ENCODE results near the gene DIAPH1.

DIAPH1 gene

DNA sequence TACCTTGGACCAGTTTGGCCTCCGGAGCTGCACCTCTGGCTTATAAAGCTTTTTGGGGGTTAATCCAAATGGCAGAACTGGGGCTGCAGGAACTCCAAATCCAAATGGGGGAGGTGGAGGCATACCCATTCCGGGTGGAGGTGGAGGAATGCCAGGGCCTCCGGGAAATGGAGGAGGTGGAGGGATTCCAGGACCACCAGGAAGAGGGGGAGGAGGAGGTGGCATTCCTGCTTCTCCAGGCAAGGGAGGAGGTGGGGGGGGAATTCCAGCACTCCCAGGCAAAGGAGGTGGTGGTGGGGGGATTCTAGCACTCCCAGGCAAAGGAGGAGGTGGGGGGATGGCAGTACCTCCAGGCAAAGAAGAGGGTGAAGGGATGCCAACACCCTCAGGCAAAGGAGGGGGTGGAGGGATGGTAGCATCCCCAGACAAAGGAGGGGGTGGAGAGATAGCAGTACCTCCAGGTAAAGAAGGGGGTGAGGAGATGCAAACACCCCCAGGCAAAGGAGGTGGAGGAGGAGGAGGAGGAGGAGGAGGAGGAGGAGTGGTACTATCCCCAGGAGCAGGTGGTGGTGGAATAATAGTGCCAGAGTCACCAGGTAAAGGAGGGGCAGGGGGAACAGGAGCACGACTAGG, 45.2 kb downstream of the DIAPH1 start:
- TF ChIP-seq CTCF (IDR thresholded peaks at IDR 0.05; ENCODE audit: low read depth, low read length, poor library complexity, severe bottlenecking) (no peak), EZH2phosphoT487 (IDR thresholded peaks at IDR 0.05; ENCODE audit: borderline replicate concordance, low read length) (no peak)
- no peaks in the 10 kb centered on the region for H3K9me3 ChIP-seq (ENCODE audit: control insufficient read depth, insufficient read depth, low read length)
- H3K4me2 ChIP-seq (ENCODE audit: low read length), result no peak overlapping the region
- H3K4me3 ChIP-seq (ENCODE audit: low read length), result no peak overlapping the region
- H4K20me1 ChIP-seq (ENCODE audit: control insufficient read depth, insufficient read depth, low read depth, low read length), result no peaks in the 10 kb centered on the region
- H3F3A ChIP-seq (ENCODE audit: control insufficient read depth, insufficient read depth), result peaks cover 16% of the 10 kb centered on the region
- H3K27me3 ChIP-seq (ENCODE audit: control insufficient read depth, low read length), result no peaks in the 10 kb centered on the region
- H3K36me3 ChIP-seq (ENCODE audit: control insufficient read depth, low read length), result peaks cover 86% of the 10 kb centered on the region
- peaks cover 18% of the 10 kb centered on the region for H3K4me1 ChIP-seq (ENCODE audit: control insufficient read depth, low read length)
- no peak overlapping the region for H3K27ac ChIP-seq (ENCODE audit: low read depth, low read length)
- H3K79me2 ChIP-seq (ENCODE audit: control insufficient read depth, low read length), result no peaks in the 10 kb centered on the region
- H3K9me2 ChIP-seq (replicated peaks; ENCODE audit: control insufficient read depth, low read length), result no peaks in the 10 kb centered on the region

- no peaks in the 10 kb centered on the region for H3K9me2 ChIP-seq (replicated peaks; ENCODE audit: control insufficient read depth, low read length)
- peaks cover 18% of the 10 kb centered on the region for H3K4me1 ChIP-seq (ENCODE audit: control insufficient read depth, low read length)
- TF ChIP-seq EZH2phosphoT487 (IDR thresholded peaks at IDR 0.05; ENCODE audit: borderline replicate concordance, low read length), result no peak
- no peak for TF ChIP-seq CTCF (IDR thresholded peaks at IDR 0.05; ENCODE audit: low read depth, low read length, poor library complexity, severe bottlenecking)
- peak overlapping the region; percentile 41 for H3K27ac ChIP-seq (ENCODE audit: low read depth, low read length)
- H3K4me2 ChIP-seq (ENCODE audit: low read length), result peak overlapping the region; percentile 48
- H3K36me3 ChIP-seq (ENCODE audit: control insufficient read depth, low read length), result peaks cover 84% of the 10 kb centered on the region
- no peaks in the 10 kb centered on the region for H3K79me2 ChIP-seq (ENCODE audit: control insufficient read depth, low read length)
- no peaks in the 10 kb centered on the region for H4K20me1 ChIP-seq (ENCODE audit: control insufficient read depth, insufficient read depth, low read depth, low read length)
- peaks cover 21% of the 10 kb centered on the region for H3F3A ChIP-seq (ENCODE audit: control insufficient read depth, insufficient read depth)
- H3K27me3 ChIP-seq (ENCODE audit: control insufficient read depth, low read length), result no peaks in the 10 kb centered on the region
- H3K4me3 ChIP-seq (ENCODE audit: low read length), result peak overlapping the region; percentile 34; the same call in 1 of the 2 replicates
- no peaks in the 10 kb centered on the region for H3K9me3 ChIP-seq (ENCODE audit: control insufficient read depth, insufficient read depth, low read length)
These were observed 48.1 kb downstream of the DIAPH1 start for GRCh38 chr5:141570655-141571054.

- Histone ChIP-seq H3K79me2 (ENCODE audit: control insufficient read depth, low read length) (no peaks in the 10 kb centered on the region), H3F3A (ENCODE audit: control insufficient read depth, insufficient read depth) (peaks cover 32% of the 10 kb centered on the region), H3K27ac (ENCODE audit: low read depth, low read length) (no peak overlapping the region), H3K36me3 (ENCODE audit: control insufficient read depth, low read length) (peaks cover 87% of the 10 kb centered on the region), H3K9me2 (replicated peaks; ENCODE audit: control insufficient read depth, low read length) (no peaks in the 10 kb centered on the region), H3K27me3 (ENCODE audit: control insufficient read depth, low read length) (no peaks in the 10 kb centered on the region), H3K9me3 (ENCODE audit: control insufficient read depth, insufficient read depth, low read length) (no peaks in the 10 kb centered on the region), H3K4me3 (ENCODE audit: low read length) (no peak overlapping the region), H3K4me1 (ENCODE audit: control insufficient read depth, low read length) (peaks cover 26% of the 10 kb centered on the region), H4K20me1 (ENCODE audit: control insufficient read depth, insufficient read depth, low read depth, low read length) (no peaks in the 10 kb centered on the region), H3K4me2 (ENCODE audit: low read length) (no peak overlapping the region)
- TF ChIP-seq CTCF (IDR thresholded peaks at IDR 0.05; ENCODE audit: low read depth, low read length, poor library complexity, severe bottlenecking), result peak; percentile 90
- TF ChIP-seq EZH2phosphoT487 (IDR thresholded peaks at IDR 0.05; ENCODE audit: borderline replicate concordance, low read length), result no peak
These were observed 51.2 kb downstream of the DIAPH1 start for GRCh38 chr5:141567513-141568117.

Data from DOHH2 (cell line).